Kidney glomerular epithelial cell (primary cell): ENCODE measurements around the gene NTMT2.
"Not testable (repeated sequence)": the region's sequence is repeated elsewhere in the genome, so short reads cannot be mapped to it uniquely, and the experiment has no call there.

Experiments used
- DNase-seq: peaks from one replicate; lab custom pipeline; 2025; lab: John Stamatoyannopoulos, UW

Gene NTMT2

GRCh38 chr1:170157820-170158219, 12.1 kb downstream of the NTMT2 start:
- DNase-seq, result no peak

DNA sequence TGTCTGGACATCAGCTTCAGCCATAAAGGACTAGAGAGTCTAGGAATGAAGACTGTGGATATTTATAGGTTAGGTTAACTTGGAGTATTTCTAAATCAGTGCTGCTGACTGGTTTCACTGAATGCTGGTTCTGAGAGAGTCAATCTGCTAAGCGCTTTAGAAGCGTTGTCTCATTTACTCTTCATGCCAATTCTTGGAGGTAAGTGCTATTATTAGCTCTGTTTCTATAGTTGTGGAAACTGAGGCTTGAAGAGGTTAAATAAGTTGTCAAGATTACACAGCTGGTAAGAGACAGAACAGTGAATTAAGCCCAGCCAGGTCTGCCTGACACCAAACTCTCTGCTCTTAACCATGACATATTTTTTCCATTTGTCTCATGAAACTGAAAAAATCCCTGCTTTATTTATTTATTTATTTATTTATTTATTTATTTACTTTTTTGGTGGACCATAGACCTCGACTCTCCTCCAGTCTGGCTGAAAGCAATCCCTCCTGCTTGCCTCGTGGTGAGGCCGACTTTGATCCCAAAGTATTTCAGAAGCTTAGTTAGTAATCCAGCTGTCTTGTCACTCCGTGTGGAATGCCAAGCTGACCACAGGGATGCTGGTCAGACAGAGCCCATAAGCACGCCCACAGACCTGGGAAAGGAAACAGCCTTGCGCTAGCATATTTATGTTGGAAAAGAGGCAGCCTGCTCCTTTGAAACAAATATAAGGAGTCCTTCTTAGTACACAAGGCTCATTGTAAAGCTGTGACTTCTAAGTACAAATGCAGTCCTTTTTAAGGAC, 16.9 kb downstream of the NTMT2 start:
- peak; percentile 78 for DNase-seq

DNA sequence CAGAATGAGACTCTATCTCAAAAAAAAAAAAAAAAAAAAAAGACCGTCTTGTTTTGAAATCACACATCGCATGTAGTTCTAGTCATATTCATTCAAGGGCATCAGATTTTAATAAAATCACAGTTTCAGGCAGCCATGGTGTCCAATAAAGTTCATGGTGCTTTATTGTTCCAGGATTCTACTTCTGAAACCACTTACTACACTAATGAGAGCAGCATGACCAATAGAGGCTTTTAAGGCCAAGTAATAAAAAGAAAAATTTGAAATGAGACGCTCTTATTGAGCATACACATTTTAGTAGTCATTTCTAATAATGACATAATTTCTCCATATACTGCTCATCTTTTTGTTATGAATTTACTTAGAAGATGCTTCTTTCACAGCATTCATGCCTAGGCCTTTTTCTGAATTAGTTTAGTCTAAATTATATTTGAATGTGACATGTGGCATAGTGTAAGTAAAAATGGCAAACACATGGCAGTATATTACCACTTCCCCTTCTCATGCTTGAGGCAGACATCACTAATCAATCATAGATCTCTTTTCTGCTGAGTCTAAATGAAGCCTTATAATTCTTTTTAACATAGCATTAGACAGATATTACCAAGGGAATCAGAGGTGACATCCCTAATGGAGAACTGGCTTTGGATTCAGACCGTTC, 18.5 kb downstream of the NTMT2 start:
- DNase-seq, result no peak

DNA sequence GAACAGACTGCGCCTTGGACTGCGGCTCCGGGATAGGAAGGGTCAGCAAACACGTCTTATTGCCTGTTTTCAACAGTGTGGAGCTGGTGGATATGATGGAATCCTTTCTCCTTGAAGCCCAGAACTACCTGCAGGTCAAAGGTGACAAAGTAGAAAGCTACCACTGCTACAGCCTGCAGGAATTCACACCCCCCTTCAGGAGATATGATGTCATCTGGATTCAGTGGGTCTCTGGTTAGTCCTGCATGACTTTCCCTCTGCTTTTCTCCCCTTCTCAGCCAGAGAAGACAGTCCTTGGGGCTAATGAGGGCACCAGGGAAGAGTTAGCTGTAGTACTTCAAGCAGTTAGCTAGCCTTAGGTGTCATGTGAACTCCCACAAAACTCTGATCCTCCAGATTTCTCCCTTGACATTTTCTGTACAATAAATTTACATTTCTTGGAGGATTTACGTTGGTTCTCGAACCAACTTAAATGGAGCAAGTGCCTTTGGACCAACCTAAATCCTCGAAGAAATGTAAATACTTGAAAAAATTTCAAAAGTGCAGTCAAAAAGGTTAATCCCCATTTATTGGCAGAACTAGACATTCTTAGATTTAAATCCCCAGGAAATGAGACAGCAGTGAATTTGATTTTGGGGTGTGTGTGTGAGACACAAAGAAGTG, 20.9 kb downstream of the NTMT2 start:
- no peak for DNase-seq

GRCh38 chr1:170168265-170168664, 22.5 kb downstream of the NTMT2 start:
- peak; percentile 38 for DNase-seq

DNA sequence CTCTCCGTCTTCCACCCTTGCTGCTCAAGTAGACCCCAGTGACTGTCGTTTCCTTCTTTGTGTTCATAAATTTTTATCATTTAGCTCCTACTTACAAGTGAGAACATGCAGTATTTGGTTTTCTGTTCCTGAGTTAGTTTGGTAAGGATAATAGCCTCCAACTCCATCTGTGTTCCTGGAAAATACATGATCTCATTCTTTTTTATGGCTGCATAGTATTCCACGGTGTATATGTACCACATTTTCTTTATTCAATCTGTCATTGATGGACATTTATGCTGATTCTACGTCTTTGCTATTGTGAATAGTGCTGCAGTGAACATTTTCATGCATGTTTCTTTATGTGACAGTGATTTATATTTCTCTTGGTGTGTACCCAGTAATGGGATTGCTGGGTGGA, 24.8 kb downstream of the NTMT2 start:
- DNase-seq, result not testable (repeated sequence)

DNA sequence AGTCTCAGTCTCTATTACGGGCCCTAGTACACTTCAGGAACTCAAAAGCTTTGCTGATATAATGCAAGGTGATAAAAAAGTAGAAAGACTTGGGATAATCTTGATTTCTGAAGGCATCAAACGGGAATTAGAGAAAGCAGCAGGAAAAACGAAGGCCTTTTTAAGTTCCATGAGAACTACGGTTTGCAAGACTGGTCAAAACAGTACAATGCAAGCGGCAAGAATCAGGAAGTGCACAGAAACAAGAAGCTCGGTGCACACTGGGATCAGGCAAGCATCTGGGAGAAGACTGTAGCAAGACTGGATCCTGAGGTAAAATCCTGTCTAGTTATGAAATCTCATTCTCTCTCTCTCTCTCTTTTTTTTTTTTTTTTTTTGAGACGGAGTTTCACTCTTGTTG, 28.6 kb downstream of the NTMT2 start:
- DNase-seq, result no peak

GRCh38 chr1:170175041-170175440, 29.3 kb downstream of the NTMT2 start:
- DNase-seq, result no peak

GRCh38 chr1:170175484-170175883, 29.7 kb downstream of the NTMT2 start:
- no peak for DNase-seq

- DNase-seq, result no peak
Measured at GRCh38 chr1:170176772-170177171, 31.0 kb downstream of the NTMT2 start.

GRCh38 chr1:170182442-170182841, 36.7 kb downstream of the NTMT2 start:
- DNase-seq, result no peak

DNA sequence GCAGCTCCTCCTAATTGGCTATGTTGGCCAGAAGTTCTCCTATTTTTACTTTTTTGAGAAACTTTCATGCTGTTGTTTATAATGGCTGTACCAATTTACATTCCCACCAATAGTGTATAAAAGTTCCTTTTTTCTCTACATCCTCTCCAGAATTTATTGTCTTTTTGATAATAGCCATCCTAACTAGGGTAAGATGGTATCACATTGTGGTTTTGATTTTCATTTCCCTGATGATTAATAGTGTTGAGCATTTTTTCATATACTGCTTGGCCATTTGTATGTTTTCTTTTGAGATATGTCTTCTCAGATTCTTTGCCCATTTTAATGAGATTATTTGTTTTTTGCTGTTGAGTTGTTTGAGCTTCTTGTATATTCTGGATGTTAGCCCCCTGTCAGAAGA, 46.8 kb downstream of the NTMT2 start:
- no peak for DNase-seq

GRCh38 chr1:170194451-170194850, 48.7 kb downstream of the NTMT2 start:
- no peak for DNase-seq

DNA sequence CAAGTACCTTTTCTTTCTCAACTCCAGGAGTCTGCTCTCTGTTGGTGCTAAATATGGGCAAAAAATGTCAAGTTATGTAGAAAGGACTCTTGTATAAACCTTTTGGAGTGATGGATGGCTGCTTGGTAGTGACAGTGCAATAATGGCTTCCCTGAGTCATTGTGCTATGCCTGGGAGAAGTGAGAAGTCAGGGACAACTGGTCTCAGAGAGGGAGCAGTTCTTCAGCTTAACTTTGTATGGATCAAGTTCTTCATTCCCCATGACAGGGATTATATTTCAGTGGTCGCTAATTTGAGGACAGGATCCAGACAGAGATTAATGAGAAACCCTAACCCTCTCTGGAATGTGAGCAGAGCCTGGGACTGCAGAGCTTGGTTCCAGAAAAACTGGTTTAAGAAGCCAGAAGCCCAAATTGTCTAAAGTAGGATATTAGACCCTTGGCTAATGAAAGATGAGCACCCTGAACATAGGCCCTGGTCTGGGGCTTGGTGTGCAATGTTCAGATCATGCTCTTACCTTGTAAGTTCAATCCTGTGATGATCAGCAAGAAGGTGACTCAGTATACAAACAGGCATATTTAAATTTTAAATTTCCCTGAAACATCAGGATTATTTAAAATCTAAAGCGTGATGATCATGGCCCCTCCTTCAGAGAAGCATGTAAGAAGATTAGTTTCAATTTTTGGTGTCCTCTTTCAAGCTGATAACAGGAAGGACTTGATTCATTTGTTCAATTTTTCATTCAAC, 50.9 kb downstream of the NTMT2 start:
- no peak for DNase-seq

DNA sequence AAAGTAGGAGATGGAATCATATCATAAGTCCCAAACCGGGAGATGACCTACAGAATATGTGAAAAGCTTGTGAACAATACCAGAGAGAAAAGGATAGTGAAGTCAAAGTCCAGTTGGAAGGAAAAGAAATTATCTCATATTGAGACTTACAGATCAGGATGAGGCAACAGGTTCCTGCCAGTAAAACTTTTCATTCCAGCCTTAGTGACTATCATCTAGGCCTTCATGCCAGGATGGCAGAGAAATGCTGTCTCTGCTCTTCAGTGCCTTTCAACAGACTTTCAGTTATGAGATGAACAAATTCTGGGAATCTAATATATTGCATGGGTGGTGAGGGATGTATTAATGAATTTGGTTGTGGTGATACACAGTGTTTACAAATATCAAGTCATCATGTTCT, 52.3 kb downstream of the NTMT2 start:
- DNase-seq, result no peak

- no peak for DNase-seq
Measured at GRCh38 chr1:170198584-170198983, 52.8 kb downstream of the NTMT2 start.

DNA sequence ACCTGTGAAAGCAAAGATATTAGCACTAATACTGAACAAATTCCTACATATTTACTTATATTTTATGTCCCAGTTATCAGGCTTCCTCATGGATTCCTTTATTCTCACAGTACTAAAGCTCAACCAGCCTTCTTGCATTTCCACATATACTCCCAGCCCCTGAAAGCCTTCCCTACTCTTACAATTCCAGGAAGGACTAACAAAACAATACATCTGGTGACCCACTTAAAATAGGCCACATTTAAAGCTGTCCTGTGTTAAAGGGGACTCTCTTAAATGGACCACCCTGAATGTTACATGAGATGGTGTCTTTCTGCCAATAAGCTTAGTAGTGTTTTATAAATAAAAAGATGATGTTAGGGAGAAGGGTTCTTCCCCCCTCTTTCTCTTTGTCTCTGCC, 54.4 kb downstream of the NTMT2 start:
- no peak for DNase-seq

- DNase-seq, result no peak
Measured at GRCh38 chr1:170200621-170201397, 55.0 kb downstream of the NTMT2 start.

DNA sequence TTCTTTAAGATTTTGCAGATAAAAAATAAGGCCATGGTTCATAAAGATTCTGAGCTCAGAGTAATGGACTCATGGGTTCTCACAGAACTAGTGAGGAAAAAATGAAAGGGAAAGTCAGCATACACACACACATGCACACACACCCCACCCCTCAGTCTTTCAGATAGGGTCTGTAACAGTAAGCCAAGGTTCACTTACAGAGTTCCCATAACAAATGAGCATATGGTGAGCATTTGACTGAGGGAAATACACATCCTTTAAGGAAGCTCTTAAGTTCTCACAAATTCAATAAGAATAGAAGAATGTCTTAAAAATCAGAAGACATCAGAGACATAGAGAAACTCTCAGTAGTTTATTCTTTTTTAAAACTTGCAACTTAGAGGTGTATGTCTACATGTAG, 57.9 kb downstream of the NTMT2 start:
- DNase-seq, result no peak

DNA sequence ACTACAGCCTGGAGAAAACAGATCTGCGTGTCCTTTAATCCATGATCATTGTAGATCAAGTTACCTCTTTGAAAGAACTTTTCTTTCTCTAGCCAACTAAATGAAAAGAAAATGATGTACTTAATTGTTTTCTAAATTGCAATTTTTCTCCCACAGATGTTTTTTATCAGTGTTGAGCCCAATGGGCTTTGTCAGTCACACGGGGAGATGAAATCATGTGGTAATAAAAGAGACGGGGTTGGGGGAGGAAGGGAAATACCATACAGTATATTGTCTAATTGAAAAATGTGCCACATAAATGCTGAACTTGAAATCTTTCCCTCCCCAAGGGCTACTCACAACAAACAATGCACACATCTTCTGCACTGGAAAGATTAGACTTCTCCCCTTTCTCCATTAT, 58.4 kb downstream of the NTMT2 start:
- no peak for DNase-seq

DNA sequence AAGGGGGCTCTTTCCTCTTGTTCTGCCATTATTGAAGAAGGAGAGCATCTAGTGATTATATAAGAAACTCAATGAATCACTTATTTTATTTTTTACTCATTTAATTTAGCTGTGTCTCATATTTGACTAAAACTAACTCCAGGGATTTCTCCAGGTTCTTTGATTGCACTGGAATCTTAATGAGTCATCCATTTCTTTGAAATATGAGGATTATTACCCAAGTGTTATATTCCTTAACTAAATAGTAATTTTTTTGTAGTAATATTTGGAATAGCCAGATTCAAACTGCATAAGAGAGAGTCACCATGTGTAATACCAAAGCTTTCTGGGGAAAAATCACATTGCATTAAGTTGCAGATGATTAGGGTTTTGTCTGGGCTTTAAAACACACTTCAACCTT, 59.5 kb downstream of the NTMT2 start:
- DNase-seq, result no peak

DNA sequence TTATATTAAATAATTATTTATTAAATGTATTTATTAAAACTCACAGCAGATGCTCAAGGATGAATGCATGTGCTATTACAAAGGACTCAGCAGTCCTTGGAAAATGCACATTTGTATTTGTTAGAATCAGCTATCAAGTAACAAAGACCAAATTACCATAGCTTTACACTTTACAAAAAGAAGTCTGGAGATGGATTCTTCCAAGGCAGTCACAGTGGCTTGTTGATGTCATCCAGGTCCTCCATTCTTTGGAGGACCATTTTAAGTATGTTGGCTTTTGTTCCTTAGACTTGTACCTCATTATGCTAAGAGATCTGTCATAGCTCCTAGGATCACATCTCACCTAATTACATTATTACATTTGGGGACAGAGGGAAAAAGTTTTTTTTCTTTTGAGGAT, 63.4 kb downstream of the NTMT2 start:
- no peak for DNase-seq
